Bronchial epithelial cell (primary cell): ENCODE results near the gene HMCN2. TPM values are rescaled to one million over a fixed set of nuclear protein-coding genes. Genes with fewer than 3 reads are reported as not detected.
"Not testable (repeated sequence)": the region's sequence is repeated elsewhere in the genome, so short reads cannot be mapped to it uniquely, and the experiment has no call there.

Experiments
- DNase-seq: peaks from one replicate; pipeline ENCODE4 v3.0.0-alpha.2; 2010; ENCODE audit warnings: low read depth
- FAIRE-seq: peaks from 2 replicates; lab custom pipeline; 2011; peaks lifted over from hg19 to GRCh38; lab: Jason Lieb, UNC
- H3K27me3 ChIP-seq: 2 replicates; pipeline ENCODE4 v1.5.1; 2011; ENCODE audit warnings: low read length; ENCODE audit not compliant: control insufficient read depth, insufficient read depth
- H3K36me3 ChIP-seq: 2 replicates; pipeline ENCODE4 v1.5.1; 2011; ENCODE audit warnings: low read length; ENCODE audit not compliant: control insufficient read depth, insufficient read depth
- H3K4me3 ChIP-seq: 2 replicates; pipeline ENCODE4 v1.5.1; 2011; ENCODE audit warnings: mild to moderate bottlenecking, low read depth, low read length, control low read depth
- CTCF ChIP-seq: IDR thresholded peaks from 2 replicates; pipeline ENCODE4 v1.5.1; 2011; ENCODE audit warnings: mild to moderate bottlenecking, moderate library complexity, low read length, control low read depth, inconsistent platforms; ENCODE audit not compliant: insufficient read depth, severe bottlenecking
- total RNA-seq: library from RNA; depleted of rRNA; stranded (reverse); fragments of >200 nt; gene quantifications from 2 replicates; pipeline ENCODE4 v1.2.1, GENCODE V29; 2014

Gene HMCN2
- total RNA-seq, 1 donor from 2014 or later, result under 0.01 TPM

- no peak for TF ChIP-seq CTCF
- no peak overlapping the region for H3K4me3 ChIP-seq
- H3K36me3 ChIP-seq, result no peaks in the 10 kb centered on the region
- no peak for DNase-seq
- FAIRE-seq, result no peak
- no peaks in the 10 kb centered on the region for H3K27me3 ChIP-seq
Measured at GRCh38 chr9:130245474-130245873, 20.1 kb upstream of the HMCN2 start.

- Histone ChIP-seq H3K4me3 (no peak overlapping the region), H3K27me3 (no peaks in the 10 kb centered on the region), H3K36me3 (no peaks in the 10 kb centered on the region)
- no peak for FAIRE-seq
- no peak for TF ChIP-seq CTCF
- no peak for DNase-seq
Measured at GRCh38 chr9:130246126-130246525, 19.4 kb upstream of the HMCN2 start.

- no peak for TF ChIP-seq CTCF
- FAIRE-seq (no peak), DNase-seq (no peak)
- Histone ChIP-seq H3K36me3 (no peaks in the 10 kb centered on the region), H3K4me3 (no peak overlapping the region), H3K27me3 (no peaks in the 10 kb centered on the region)
Measured at GRCh38 chr9:130254747-130255630, 10.6 kb upstream of the HMCN2 start.

- Histone ChIP-seq H3K4me3 (no peak overlapping the region), H3K36me3 (no peaks in the 10 kb centered on the region), H3K27me3 (peaks cover 1% of the 10 kb centered on the region)
- DNase-seq (no peak), FAIRE-seq (no peak)
- no peak for TF ChIP-seq CTCF
Measured at GRCh38 chr9:130255631-130256134, 9.9 kb upstream of the HMCN2 start.

GRCh38 chr9:130256644-130257043 lies 8.9 kb upstream of the HMCN2 start:
- Histone ChIP-seq H3K27me3 (peaks cover 3% of the 10 kb centered on the region), H3K36me3 (no peaks in the 10 kb centered on the region), H3K4me3 (no peak overlapping the region)
- FAIRE-seq (no peak), DNase-seq (no peak)
- TF ChIP-seq CTCF, result no peak

- not testable (repeated sequence) for H3K4me3 ChIP-seq, H3K36me3 ChIP-seq, DNase-seq, H3K27me3 ChIP-seq, FAIRE-seq
Measured at GRCh38 chr9:130258137-130258536, 7.4 kb upstream of the HMCN2 start.
